ENCODE data around the gene PDE9A. TPM values are rescaled to one million over a fixed set of nuclear protein-coding genes. Genes with fewer than 3 reads are reported as not detected.
A peak's percentile ranks its signal among the peaks of the same experiment; 100 is the strongest.

The PDE9A gene
- 2.6 TPM for polyA plus RNA-seq (2012; ENCODE audit: low read depth, missing spikeins)

DNA sequence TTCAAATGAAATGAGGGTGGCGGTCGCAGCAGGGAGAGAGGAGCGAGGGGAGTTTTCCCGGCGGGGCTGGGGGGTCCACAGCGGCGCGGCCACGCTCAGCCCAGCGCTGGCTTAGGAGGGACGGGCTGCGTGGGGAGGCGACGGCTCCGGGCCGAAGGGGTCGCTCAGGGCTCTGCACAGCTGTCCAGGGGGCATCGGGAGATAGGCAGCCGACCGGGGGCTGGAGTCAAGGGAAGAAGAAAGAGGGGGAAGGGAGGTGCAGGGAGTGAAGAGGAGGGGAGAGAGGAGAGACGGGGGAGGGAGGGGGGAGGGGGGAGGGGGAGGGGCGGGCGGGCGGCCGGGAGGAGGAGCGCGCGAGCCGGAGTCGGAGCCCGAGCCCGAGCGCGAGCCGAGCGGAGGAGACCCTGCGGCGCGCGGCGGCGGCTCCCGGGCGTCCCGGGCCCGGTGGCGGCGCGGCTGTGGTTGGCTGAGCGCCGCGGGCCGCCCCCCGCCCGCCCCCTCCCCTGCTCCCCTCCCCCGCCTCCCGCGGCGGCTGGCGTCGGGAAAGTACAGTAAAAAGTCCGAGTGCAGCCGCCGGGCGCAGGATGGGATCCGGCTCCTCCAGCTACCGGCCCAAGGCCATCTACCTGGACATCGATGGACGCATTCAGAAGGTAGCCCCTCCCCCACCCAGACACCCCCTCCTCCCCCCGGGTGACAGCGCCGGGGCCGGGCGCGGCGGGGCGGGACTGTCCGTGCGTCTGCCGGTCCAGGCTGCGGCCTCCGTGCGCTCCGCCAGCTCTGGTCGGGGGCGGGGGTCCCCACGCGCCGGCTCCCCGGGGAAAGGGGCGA is at the start of gene PDE9A:
PDE9A (plus strand) TSS at position 391 of the 831 bp plus-strand sequence; CDS start at position 585, 194 bp downstream.
- FAIRE-seq: no peak
- no peak for DNase-seq (ENCODE audit: insufficient read length, low spot score)
- TF ChIP-seq POLR2AphosphoS5 (IDR thresholded peaks at IDR 0.05; ENCODE audit: low read depth, low read length) (no peak), POLR2A (IDR thresholded peaks at IDR 0.05; ENCODE audit: low read depth, low read length) (no peak), SPI1 (IDR thresholded peaks at IDR 0.05; ENCODE audit: low read depth, low read length) (no peak), TAF1 (IDR thresholded peaks at IDR 0.05; ENCODE audit: low read depth, low read length) (no peak), POU2F2 (IDR thresholded peaks at IDR 0.05; ENCODE audit: low read depth, low read length) (no peak), PAX5 (IDR thresholded peaks at IDR 0.05; ENCODE audit: insufficient read depth, low read length, severe bottlenecking) (no peak)

GRCh38 chr21:42607102-42607501 is 46.3 kb upstream of the PDE9A start:
- DNase-seq (ENCODE audit: insufficient read length, low spot score): no peak
- FAIRE-seq: no peak
- TF ChIP-seq SPI1 (IDR thresholded peaks at IDR 0.05; ENCODE audit: low read depth, low read length) (no peak), POU2F2 (IDR thresholded peaks at IDR 0.05; ENCODE audit: low read depth, low read length) (no peak), PAX5 (IDR thresholded peaks at IDR 0.05; ENCODE audit: insufficient read depth, low read length, severe bottlenecking) (no peak), TAF1 (IDR thresholded peaks at IDR 0.05; ENCODE audit: low read depth, low read length) (no peak), POLR2A (IDR thresholded peaks at IDR 0.05; ENCODE audit: low read depth, low read length) (no peak), POLR2AphosphoS5 (IDR thresholded peaks at IDR 0.05; ENCODE audit: low read depth, low read length) (no peak)

GRCh38 chr21:42607525-42608102 is 45.8 kb upstream of the PDE9A start:
- TF ChIP-seq POLR2A (IDR thresholded peaks at IDR 0.05; ENCODE audit: low read depth, low read length) (no peak), POLR2AphosphoS5 (IDR thresholded peaks at IDR 0.05; ENCODE audit: low read depth, low read length) (no peak), TAF1 (IDR thresholded peaks at IDR 0.05; ENCODE audit: low read depth, low read length) (no peak), POU2F2 (IDR thresholded peaks at IDR 0.05; ENCODE audit: low read depth, low read length) (no peak), SPI1 (IDR thresholded peaks at IDR 0.05; ENCODE audit: low read depth, low read length) (no peak), PAX5 (IDR thresholded peaks at IDR 0.05; ENCODE audit: insufficient read depth, low read length, severe bottlenecking) (no peak)
- DNase-seq (ENCODE audit: insufficient read length, low spot score) (no peak), FAIRE-seq (no peak)

DNA sequence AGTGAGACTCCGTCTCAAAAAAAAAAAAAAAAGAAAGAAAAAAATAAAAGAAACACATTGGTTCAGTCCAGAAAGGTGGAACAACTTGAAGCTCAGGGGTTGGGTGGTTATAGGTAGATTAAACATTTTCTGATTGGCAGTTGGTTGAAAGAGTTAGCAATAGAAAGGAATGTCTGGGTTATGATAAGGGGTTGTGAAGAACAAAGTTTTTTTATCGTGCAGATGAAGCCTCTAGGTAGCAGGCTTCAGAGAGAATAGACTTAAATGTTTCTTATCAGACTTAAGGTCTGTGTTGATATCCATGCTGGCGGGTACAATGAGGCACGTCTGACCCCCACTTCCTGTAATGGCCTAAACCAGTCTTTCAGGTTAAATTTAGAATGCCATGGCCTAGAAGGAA is 45.0 kb upstream of the PDE9A start:
- FAIRE-seq (no peak), DNase-seq (ENCODE audit: insufficient read length, low spot score) (no peak)
- TF ChIP-seq TAF1 (IDR thresholded peaks at IDR 0.05; ENCODE audit: low read depth, low read length): no peak
- TF ChIP-seq POU2F2 (IDR thresholded peaks at IDR 0.05; ENCODE audit: low read depth, low read length): no peak
- no peak for TF ChIP-seq SPI1 (IDR thresholded peaks at IDR 0.05; ENCODE audit: low read depth, low read length)
- no peak for TF ChIP-seq PAX5 (IDR thresholded peaks at IDR 0.05; ENCODE audit: insufficient read depth, low read length, severe bottlenecking)
- TF ChIP-seq POLR2AphosphoS5 (IDR thresholded peaks at IDR 0.05; ENCODE audit: low read depth, low read length): no peak
- TF ChIP-seq POLR2A (IDR thresholded peaks at IDR 0.05; ENCODE audit: low read depth, low read length): no peak

DNA sequence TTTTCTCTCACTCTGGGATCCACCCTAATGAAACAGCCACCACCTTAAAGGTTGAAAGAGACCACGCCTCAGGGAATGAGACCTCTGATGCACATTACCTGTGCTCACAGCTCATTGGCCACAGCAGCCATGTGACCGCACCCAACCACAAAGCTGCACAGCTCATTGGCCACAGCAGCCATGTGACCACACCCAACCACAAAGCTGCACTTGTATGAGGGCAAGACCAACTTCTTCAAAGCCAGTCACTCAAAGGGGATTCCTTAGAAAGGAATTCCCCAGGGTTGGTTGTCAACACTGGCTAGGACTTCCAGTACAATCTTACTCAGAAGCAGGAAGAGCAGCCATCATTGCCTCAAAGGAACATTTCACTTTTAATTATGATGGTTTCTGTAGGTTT is 43.6 kb upstream of the PDE9A start:
- FAIRE-seq: peak; percentile 83
- TF ChIP-seq POLR2A (IDR thresholded peaks at IDR 0.05; ENCODE audit: low read depth, low read length) (no peak), PAX5 (IDR thresholded peaks at IDR 0.05; ENCODE audit: insufficient read depth, low read length, severe bottlenecking) (no peak), SPI1 (IDR thresholded peaks at IDR 0.05; ENCODE audit: low read depth, low read length) (no peak), POU2F2 (IDR thresholded peaks at IDR 0.05; ENCODE audit: low read depth, low read length) (no peak), TAF1 (IDR thresholded peaks at IDR 0.05; ENCODE audit: low read depth, low read length) (no peak), POLR2AphosphoS5 (IDR thresholded peaks at IDR 0.05; ENCODE audit: low read depth, low read length) (no peak)
- no peak for DNase-seq (ENCODE audit: insufficient read length, low spot score)

DNA sequence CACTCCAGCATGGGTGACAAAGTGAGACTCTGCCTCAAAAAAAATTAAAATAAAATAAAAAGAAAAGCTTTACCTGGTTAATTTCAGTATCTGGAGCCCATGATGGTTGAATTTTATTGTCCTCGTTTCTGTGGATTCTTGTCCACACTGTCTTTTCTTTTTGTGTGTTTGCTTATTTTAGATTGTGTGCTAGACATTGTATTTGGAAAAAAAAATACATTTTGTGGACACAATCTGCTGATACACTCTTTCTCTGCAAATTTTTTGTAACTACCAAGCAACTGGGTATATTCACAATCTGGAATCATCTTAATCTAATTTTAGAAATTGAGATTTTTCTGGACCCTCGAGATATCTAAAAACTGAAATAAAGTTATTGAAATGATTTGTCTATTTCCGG is 41.6 kb upstream of the PDE9A start:
- TF ChIP-seq POU2F2 (IDR thresholded peaks at IDR 0.05; ENCODE audit: low read depth, low read length) (no peak), PAX5 (IDR thresholded peaks at IDR 0.05; ENCODE audit: insufficient read depth, low read length, severe bottlenecking) (no peak), POLR2AphosphoS5 (IDR thresholded peaks at IDR 0.05; ENCODE audit: low read depth, low read length) (no peak), SPI1 (IDR thresholded peaks at IDR 0.05; ENCODE audit: low read depth, low read length) (no peak), POLR2A (IDR thresholded peaks at IDR 0.05; ENCODE audit: low read depth, low read length) (no peak), TAF1 (IDR thresholded peaks at IDR 0.05; ENCODE audit: low read depth, low read length) (no peak)
- FAIRE-seq: no peak
- no peak for DNase-seq (ENCODE audit: insufficient read length, low spot score)

- FAIRE-seq: no peak
- TF ChIP-seq POLR2A (IDR thresholded peaks at IDR 0.05; ENCODE audit: low read depth, low read length) (no peak), POU2F2 (IDR thresholded peaks at IDR 0.05; ENCODE audit: low read depth, low read length) (no peak), SPI1 (IDR thresholded peaks at IDR 0.05; ENCODE audit: low read depth, low read length) (no peak), PAX5 (IDR thresholded peaks at IDR 0.05; ENCODE audit: insufficient read depth, low read length, severe bottlenecking) (no peak), POLR2AphosphoS5 (IDR thresholded peaks at IDR 0.05; ENCODE audit: low read depth, low read length) (no peak), TAF1 (IDR thresholded peaks at IDR 0.05; ENCODE audit: low read depth, low read length) (no peak)
Observed at GRCh38 chr21:42612390-42612789, 41.0 kb upstream of the PDE9A start.

DNA sequence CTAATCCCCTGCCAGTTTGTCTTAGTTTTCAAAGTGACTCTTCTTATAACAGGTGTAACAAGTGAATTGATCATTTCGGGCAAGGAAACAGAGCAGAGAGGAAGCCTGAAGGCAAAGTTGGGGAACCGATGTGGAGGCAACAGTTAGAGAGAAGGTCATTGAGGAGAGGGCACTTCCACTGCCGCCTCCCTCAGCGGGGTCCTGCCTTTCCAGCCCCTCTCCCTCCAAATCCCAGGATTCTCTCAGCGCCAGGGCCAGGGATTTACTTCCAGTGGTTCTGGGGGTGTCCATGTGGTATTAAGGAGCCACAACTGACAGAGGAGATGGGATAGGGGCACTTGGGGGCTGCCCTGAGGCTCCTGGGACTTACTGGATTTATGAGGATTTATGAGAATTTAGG is 39.7 kb upstream of the PDE9A start:
- FAIRE-seq (no peak), DNase-seq (ENCODE audit: insufficient read length, low spot score) (no peak)
- TF ChIP-seq POLR2AphosphoS5 (IDR thresholded peaks at IDR 0.05; ENCODE audit: low read depth, low read length): no peak
- TF ChIP-seq POU2F2 (IDR thresholded peaks at IDR 0.05; ENCODE audit: low read depth, low read length): no peak
- TF ChIP-seq SPI1 (IDR thresholded peaks at IDR 0.05; ENCODE audit: low read depth, low read length): no peak
- TF ChIP-seq PAX5 (IDR thresholded peaks at IDR 0.05; ENCODE audit: insufficient read depth, low read length, severe bottlenecking): no peak
- TF ChIP-seq POLR2A (IDR thresholded peaks at IDR 0.05; ENCODE audit: low read depth, low read length): no peak
- TF ChIP-seq TAF1 (IDR thresholded peaks at IDR 0.05; ENCODE audit: low read depth, low read length): no peak

More at GRCh38 chr21:42612390-42612789, 41.0 kb upstream of the PDE9A start:
- no peak for DNase-seq (ENCODE audit: insufficient read length, low spot score)

DNA sequence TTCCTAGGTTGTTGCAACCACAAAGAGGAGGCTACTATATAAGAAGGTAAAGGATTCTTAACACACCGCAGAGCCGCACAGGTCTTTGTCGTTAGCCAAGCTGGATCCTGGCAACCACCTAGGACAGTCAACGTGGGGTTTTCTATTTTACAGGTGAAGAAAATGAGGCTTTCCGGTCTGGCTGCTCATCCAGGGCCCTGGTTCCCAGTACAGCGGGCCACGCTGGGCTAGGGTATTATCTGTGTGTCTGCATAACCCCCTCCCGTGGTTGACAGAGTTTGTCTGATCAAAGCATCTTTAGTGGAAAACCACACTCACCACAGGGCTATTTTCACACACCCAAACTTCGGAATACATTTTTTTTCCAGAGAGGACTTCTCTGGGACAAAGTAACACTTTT is 39.0 kb upstream of the PDE9A start:
- TF ChIP-seq POLR2A (IDR thresholded peaks at IDR 0.05; ENCODE audit: low read depth, low read length) (no peak), PAX5 (IDR thresholded peaks at IDR 0.05; ENCODE audit: insufficient read depth, low read length, severe bottlenecking) (no peak), POU2F2 (IDR thresholded peaks at IDR 0.05; ENCODE audit: low read depth, low read length) (no peak), POLR2AphosphoS5 (IDR thresholded peaks at IDR 0.05; ENCODE audit: low read depth, low read length) (no peak)
- FAIRE-seq: no peak
- DNase-seq (ENCODE audit: insufficient read length, low spot score): no peak
